ENCODE measurements around the gene RMRP. TPM values are rescaled to one million over a fixed set of nuclear protein-coding genes. Genes with fewer than 3 reads are reported as not detected.

RMRP gene
- total RNA-seq, 4 donors from 2014 or later = 649 to 2,915 (median 1,530) TPM

DNA sequence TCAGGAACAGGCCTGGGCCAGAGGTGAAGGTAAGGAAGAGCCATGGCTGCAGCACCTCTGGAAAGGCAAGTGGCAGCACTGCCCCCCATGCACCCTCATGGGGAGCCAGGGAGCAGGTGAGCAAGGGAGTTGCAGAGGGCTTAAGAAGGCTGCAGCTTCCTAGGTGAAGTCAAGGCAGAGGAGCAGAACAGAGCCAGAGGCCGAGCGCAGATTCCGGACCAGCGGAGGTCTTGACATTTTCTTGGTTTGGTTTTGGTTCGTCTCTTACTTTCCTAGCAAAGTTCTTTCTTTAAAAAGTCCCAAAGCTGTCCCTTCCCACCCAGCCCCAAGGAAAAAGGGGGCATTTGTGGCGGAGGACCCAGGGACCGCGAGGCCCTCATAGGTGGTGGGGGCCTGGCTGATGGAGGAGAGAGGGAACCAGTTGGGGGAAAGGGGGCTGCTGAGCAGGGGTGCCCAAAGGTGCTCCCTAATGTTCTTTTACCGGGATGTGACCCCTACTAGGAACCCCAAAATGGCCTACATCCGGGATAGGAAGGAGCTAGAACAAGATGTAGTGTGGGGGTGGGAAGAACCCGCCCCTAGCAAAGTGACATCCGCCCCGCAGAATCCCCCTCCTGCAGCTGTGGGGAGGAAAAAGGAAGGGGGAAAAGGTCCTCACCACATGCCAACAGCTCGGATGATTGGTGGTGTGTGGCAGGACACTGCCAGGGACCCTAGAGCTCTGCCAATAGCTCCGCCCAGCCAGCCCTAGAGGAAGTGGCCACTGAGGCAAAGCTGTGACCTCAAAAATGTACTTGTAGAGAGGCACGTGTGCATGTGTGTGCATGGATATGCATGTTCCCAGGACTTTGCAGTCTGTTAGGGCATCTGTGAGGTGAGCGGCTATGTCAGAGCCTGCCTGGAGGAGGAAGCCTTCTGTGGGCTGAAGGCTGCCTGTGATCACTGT is 38.7 kb downstream of the RMRP start:
- H3K27ac ChIP-seq = peak overlapping the region in 1 of 4 donors; percentile 37
- peaks cover 0 to 14% (median 8%) of the 10 kb centered on the region in 4 donors for H3K4me1 ChIP-seq
- no peaks in the 10 kb centered on the region for H3K36me3 ChIP-seq
- no peak for DNase-seq (ENCODE audit: low spot score in 2 of 2)
- no peaks in the 10 kb centered on the region for H3K9me3 ChIP-seq
- peaks cover 0 to 6% of the 10 kb centered on the region in 2 donors for H3K27me3 ChIP-seq
- 82 to 85% methylated on average over 17 of the region's 17 CpGs for WGBS, 2 donors
- H3K4me3 ChIP-seq = no peak overlapping the region
- peak in 1 of 2 donors; percentile 34 for TF ChIP-seq EP300 (IDR thresholded peaks at IDR 0.05)
- TF ChIP-seq, protein P1, sequence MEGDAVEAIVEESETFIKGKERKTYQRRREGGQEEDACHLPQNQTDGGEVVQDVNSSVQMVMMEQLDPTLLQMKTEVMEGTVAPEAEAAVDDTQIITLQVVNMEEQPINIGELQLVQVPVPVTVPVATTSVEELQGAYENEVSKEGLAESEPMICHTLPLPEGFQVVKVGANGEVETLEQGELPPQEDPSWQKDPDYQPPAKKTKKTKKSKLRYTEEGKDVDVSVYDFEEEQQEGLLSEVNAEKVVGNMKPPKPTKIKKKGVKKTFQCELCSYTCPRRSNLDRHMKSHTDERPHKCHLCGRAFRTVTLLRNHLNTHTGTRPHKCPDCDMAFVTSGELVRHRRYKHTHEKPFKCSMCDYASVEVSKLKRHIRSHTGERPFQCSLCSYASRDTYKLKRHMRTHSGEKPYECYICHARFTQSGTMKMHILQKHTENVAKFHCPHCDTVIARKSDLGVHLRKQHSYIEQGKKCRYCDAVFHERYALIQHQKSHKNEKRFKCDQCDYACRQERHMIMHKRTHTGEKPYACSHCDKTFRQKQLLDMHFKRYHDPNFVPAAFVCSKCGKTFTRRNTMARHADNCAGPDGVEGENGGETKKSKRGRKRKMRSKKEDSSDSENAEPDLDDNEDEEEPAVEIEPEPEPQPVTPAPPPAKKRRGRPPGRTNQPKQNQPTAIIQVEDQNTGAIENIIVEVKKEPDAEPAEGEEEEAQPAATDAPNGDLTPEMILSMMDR (IDR thresholded peaks at IDR 0.05) = no peak

DNA sequence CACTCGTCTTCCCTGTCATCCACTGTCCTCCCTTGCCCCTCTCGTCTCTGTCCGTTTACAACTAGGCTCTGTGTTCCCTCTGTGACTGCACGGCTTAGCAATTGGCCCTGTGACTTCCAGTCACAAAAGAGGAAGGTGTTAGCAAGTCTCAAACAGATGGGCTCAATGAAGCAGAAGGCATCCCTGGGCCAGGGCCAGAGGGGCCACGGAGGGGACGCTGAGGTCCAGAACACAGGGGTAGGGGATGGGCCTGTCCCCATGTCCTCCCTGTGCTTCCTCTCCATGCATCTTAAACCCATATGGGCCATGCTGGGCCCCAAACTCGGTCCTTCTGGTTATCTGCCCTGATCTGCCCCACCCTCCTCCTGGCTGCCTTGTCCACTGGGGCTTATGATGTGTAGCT is 39.5 kb downstream of the RMRP start, which contains the start of gene CD72:
Gene CD72 (minus strand): TSS at position 89 of the 403 bp plus-strand sequence. CDS start 110 bp downstream, outside the sequence.
- DNase-seq (ENCODE audit: low spot score in 2 of 2) = no peak
- Histone ChIP-seq H3K36me3 (no peaks in the 10 kb centered on the region), H3K4me3 (peak within 1 kb of the TSS; percentile 27 to 47 (median 38)), H3K27me3 (peaks cover 0 to 6% of the 10 kb centered on the region in 2 donors), H3K27ac (peak within 1 kb of the TSS in 1 of 4 donors; percentile 37), H3K9me3 (no peaks in the 10 kb centered on the region), H3K4me1 (peaks cover 0 to 14% (median 8%) of the 10 kb centered on the region in 4 donors)
- 60 to 80% methylated on average over 7 of the region's 7 CpGs for WGBS, 2 donors
- no peak for TF ChIP-seq EP300 (IDR thresholded peaks at IDR 0.05)
- no peak for TF ChIP-seq POLR2A (IDR thresholded peaks at IDR 0.05)
- TF ChIP-seq, protein P1 (IDR thresholded peaks at IDR 0.05) = no peak

DNA sequence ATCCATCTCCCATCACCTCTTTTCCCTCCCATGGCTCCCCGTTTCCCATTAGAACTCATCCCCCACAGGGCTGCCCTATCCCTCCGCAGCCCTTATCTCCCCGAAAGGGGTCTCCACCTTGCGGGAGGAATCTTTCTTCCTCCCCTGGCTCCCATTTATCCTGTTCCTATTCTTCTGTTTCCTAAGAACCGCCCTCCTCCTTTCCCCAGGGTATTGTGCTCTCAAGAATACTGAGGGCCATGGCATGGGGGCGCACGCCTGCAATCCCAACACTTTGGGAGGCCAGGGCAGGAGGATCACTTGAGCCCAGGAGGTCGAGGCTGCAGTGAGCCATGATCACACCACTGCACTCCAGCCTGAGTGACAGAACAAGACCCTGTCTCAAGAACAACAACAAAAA is 40.3 kb downstream of the RMRP start:
- Histone ChIP-seq H3K9me3 (no peaks in the 10 kb centered on the region), H3K27me3 (peaks cover 0 to 6% of the 10 kb centered on the region in 2 donors), H3K27ac (peak overlapping the region in 1 of 4 donors; percentile 37)

DNA sequence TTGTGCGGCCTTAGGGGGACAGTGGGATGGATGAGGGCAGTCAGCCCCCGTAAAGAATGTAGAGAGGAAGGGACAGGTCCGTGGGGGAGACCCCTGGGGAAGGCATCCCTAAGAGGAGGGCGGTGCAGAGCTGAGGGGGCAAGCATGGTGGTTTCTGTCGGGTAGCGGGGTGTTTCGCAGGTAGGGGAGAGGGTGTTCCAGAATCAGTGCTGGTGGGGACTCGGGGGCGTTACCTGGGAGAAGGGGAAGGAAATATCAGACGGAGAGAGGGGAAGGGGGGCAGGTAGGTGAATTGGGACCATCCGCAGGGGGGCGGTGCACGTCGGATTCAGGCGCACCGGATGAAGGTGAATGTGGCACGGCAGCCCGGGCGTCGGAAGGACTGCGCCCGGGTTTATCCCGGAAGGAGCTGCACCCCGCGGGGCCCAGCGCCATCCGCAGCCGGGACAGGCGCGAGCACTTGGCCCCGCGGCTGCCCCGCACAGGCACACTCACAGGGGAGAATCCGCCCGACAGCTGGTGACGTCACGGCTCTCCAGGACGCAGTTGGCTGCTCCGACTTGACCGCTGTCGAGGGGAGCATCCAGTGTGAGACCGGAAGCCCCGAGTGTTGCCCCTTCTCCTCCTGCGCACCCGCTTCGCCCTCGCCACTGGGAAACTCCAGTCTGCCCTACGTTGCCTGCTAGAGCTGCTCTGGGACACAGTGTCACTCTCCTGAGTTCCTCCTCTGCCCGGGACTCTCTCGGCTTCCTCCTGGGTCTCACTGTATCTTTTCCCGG is 40.9 kb downstream of the RMRP start:
- Histone ChIP-seq H3K27me3 (peaks cover 0 to 6% of the 10 kb centered on the region in 2 donors), H3K36me3 (no peaks in the 10 kb centered on the region), H3K4me3 (peak overlapping the region; percentile 27 to 47 (median 38)), H3K27ac (peak overlapping the region in 1 of 4 donors; percentile 37), H3K9me3 (no peaks in the 10 kb centered on the region), H3K4me1 (peaks cover 0 to 14% (median 8%) of the 10 kb centered on the region in 4 donors)
- WGBS, 2 donors = 8% methylated on average over 37 to 51 of the region's 51 CpGs
- DNase-seq (ENCODE audit: low spot score in 2 of 2) = peak in 1 of 2 donors; percentile 44
- TF ChIP-seq, protein P1 (IDR thresholded peaks at IDR 0.05) = peak in 2 of 5 experiments; percentile 5 to 24
- TF ChIP-seq POLR2A (IDR thresholded peaks at IDR 0.05) = no peak
- TF ChIP-seq EP300 (IDR thresholded peaks at IDR 0.05) = no peak

More for the DNA sequence above, 40.3 kb downstream of the RMRP start:
- WGBS, 2 donors = 66 to 68% methylated on average over 8 of the region's 8 CpGs
- no peaks in the 10 kb centered on the region for H3K36me3 ChIP-seq
- peak overlapping the region in 3 of 4 donors; percentile 27 to 47 (median 36) for H3K4me3 ChIP-seq
- DNase-seq (ENCODE audit: low spot score in 2 of 2) = no peak
- peaks cover 0 to 14% (median 8%) of the 10 kb centered on the region in 4 donors for H3K4me1 ChIP-seq
- TF ChIP-seq, protein P1 (IDR thresholded peaks at IDR 0.05) = no peak
- no peak for TF ChIP-seq POLR2A (IDR thresholded peaks at IDR 0.05)
- TF ChIP-seq EP300 (IDR thresholded peaks at IDR 0.05) = no peak
